SHP77 (cell line): Measurements from ENCODE around the gene CEACAM18.
"Not testable (repeated sequence)": the region's sequence is repeated elsewhere in the genome, so short reads cannot be mapped to it uniquely, and the experiment has no call there.

Experiments
- DNase-seq, 2 experiments: peaks; one replicate each; lab custom pipeline; 2025; lab: John Stamatoyannopoulos, UW

The CEACAM18 gene

GRCh38 chr19:51461723-51462161 is 16.6 kb upstream of the CEACAM18 start:
- DNase-seq = no peak

GRCh38 chr19:51462276-51462675 is 16.1 kb upstream of the CEACAM18 start:
- DNase-seq = no peak

GRCh38 chr19:51462681-51463080 is 15.7 kb upstream of the CEACAM18 start:
- no peak for DNase-seq

GRCh38 chr19:51463976-51464581 is 14.3 kb upstream of the CEACAM18 start:
- not testable (repeated sequence) for DNase-seq

- DNase-seq = no peak
These were observed 11.6 kb upstream of the CEACAM18 start for GRCh38 chr19:51466723-51467122.

GRCh38 chr19:51467864-51468544 is 10.3 kb upstream of the CEACAM18 start:
- no peak for DNase-seq

- DNase-seq = no peak
These were observed 9.8 kb upstream of the CEACAM18 start for GRCh38 chr19:51468545-51468920.

- DNase-seq = no peak
These were observed 9.2 kb upstream of the CEACAM18 start for GRCh38 chr19:51469162-51469561.

GRCh38 chr19:51469629-51470028 is 8.7 kb upstream of the CEACAM18 start:
- no peak for DNase-seq

GRCh38 chr19:51470966-51471365 is 7.4 kb upstream of the CEACAM18 start:
- DNase-seq = no peak

GRCh38 chr19:51471527-51471926 is 6.8 kb upstream of the CEACAM18 start:
- DNase-seq = no peak

- no peak for DNase-seq
These were observed 5.7 kb upstream of the CEACAM18 start for GRCh38 chr19:51472607-51473006.

GRCh38 chr19:51473009-51473707 is 5.2 kb upstream of the CEACAM18 start:
- DNase-seq = peak; percentile 50 to 67

GRCh38 chr19:51476164-51476563 is 2.2 kb upstream of the CEACAM18 start:
- DNase-seq = no peak

- no peak for DNase-seq
These were observed 995 bp upstream of the CEACAM18 start for GRCh38 chr19:51477344-51477743.

GRCh38 chr19:51479531-51480331 is 1.4 kb downstream of the CEACAM18 start:
- DNase-seq = no peak

- DNase-seq = no peak
These were observed 2.3 kb downstream of the CEACAM18 start for GRCh38 chr19:51480590-51480989.

GRCh38 chr19:51485960-51486660 is 7.8 kb downstream of the CEACAM18 start:
- DNase-seq = no peak

GRCh38 chr19:51488491-51488890 is 10.2 kb downstream of the CEACAM18 start:
- no peak for DNase-seq

GRCh38 chr19:51489113-51489512 is 10.8 kb downstream of the CEACAM18 start:
- DNase-seq = no peak

GRCh38 chr19:51490676-51491075 is 12.3 kb downstream of the CEACAM18 start:
- no peak for DNase-seq

GRCh38 chr19:51491586-51491985 is 13.2 kb downstream of the CEACAM18 start:
- no peak for DNase-seq
